HG03521 (cell line): ENCODE measurements around the gene UTP14C.
"Not testable (repeated sequence)": the region's sequence is repeated elsewhere in the genome, so short reads cannot be mapped to it uniquely, and the experiment has no call there.

Experiments
- ATAC-seq: cut with Tn5 transposase; IDR thresholded peaks from one replicate; pipeline ENCODE4 v1.9.1; 2021; ENCODE audit warnings: mild to moderate bottlenecking, moderate library complexity; ENCODE audit not compliant: unreplicated experiment

The UTP14C gene

DNA sequence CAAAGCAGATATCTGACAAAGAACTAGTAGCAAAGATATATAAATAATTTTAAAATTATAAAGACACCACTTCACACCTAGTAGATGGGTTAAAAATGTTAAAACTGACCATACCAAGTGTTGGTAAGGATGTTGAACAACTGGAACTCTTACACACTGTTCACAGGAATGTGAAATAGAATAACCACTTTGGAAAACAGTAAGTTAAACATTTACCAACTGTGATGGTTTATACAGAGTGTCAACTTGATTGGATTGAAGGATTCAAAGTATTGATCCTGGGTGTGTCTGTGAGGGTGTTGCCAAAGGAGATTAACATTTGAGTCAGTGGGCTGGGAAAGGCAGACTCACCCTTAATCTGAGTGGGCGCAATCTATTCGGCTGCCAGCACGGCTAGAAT is 19.2 kb downstream of the UTP14C start:
- ATAC-seq: no peak

DNA sequence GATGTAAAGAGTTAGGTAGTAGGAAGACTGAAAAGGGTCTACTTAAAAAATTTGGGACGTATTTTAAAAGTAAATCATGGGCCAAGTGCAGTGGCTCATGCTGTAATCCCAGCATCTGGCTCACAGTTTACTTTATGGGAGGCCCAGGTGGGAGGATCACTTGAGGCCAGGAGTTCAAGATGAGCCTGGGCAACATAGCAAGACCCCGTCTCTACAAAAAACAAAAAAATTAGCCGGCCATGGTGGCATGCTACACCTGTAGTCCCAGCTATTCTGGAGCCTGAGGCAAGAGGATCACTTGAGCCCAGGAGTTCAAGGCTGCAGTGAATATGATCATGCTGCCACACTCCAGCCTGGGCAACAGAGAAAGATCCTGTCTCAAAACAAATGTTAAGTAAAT is 23.0 kb downstream of the UTP14C start:
- ATAC-seq: no peak

DNA sequence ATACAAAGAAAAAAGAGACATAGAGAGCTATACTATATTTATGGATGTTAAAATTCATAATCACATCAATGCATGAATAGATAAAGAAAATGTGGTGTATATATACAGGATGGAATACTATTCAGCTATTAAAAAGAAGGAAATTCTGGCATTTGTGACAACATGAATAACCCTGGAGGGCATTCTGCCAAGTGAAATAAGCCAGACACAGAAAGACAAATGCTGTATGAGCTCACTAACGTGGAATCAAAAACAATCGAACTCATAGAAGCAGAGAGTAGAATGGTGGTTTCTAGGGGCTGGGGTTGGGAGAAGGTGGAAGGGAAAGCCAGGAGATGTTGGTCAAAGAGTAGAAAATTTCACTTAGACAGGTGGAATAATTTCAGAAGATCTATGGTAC is 24.0 kb downstream of the UTP14C start:
- no peak for ATAC-seq

DNA sequence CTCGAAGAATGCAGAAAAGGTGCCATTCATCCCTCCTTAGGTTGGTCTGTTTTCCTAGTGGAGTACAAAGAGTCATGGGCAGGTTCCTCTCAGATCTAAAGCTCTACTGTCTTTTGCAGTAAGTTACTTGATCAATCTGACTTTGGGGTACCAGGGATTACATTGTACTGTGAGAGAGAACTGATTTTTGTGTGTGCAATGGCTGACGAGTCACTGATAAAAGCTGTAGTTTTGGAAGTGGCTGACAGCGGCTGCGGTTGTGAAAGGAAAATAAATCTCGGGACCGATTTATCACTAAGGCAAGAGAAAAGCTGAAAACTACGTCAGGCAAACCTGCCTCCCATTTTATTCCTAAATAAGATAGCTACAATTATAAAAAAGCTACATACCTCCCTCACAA is 26.9 kb downstream of the UTP14C start:
- no peak for ATAC-seq

DNA sequence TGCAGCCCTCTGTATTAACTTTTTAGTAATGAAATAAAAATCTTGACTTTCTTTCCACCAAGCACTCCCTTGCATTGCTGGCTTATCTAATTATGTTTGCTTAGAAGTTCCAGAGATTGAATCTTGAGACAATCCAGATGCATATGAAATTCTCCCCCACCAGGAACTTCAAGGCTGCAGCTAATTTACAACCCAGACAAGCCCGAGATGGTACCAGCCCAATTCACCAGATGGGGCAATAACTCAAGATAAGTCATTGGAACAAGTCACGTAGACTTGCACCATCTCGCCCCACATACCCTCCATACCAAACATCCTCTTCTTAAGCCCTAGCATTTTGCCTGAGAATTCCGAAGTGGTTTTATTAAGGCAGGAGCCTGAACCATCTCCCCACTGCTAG is 29.0 kb downstream of the UTP14C start:
- no peak for ATAC-seq

DNA sequence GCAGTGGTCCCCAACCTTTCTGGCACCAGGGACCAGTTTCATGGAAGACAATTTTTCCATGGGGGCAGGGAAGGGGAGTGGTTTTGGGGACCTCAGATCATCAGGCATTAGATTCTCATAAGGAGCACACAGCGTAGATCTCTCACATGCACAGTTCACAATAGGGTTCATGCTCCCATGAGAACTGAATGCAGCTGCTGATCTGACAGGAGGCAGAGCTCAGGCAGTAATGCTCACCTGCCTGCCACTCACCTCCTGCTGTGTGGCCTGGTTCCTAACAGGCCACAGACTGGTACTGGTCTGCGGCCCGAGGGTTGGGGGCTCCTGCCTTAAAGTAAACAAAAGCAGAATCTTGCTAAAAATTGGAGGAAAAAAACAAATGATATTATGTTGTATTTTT is 36.6 kb downstream of the UTP14C start:
- not testable (repeated sequence) for ATAC-seq

DNA sequence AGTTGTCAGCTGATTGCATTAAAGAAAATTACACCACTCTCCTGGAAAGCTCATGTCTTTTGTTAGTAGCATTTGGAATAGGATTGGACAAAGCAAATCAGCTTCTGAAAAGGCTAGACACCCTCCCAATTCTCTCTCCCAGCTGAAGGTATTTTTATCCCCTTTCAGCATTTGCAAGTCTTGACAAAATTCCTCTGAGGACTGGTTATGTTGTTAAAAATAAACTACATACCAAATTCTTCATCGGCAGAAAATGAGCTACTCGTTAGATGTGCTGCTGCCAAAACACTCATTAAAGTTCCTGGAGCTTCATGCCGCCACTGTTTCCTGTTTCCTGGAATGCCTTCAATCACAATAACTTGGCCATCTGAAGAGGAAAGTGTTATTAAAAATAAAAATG is 37.1 kb downstream of the UTP14C start:
- ATAC-seq: no peak

DNA sequence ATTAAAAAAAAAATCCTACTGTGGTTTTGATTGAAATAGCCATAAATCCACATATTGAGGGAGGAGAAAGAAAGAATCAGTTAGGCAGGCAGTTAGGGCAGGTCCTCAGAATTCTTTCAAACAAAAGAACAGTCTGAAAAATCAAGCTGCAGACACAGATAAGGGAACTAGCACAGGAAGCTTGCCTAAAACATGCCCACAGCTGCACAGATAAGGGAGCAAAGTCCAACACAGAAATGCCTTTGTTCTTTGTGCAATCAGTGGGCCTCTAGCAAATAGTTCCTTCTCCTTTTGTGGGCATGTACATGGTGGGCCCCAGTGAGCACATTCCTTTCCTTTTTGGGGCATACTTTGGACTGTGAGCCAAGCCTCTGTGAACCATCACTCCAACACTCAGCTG is 42.7 kb downstream of the UTP14C start:
- no peak for ATAC-seq

DNA sequence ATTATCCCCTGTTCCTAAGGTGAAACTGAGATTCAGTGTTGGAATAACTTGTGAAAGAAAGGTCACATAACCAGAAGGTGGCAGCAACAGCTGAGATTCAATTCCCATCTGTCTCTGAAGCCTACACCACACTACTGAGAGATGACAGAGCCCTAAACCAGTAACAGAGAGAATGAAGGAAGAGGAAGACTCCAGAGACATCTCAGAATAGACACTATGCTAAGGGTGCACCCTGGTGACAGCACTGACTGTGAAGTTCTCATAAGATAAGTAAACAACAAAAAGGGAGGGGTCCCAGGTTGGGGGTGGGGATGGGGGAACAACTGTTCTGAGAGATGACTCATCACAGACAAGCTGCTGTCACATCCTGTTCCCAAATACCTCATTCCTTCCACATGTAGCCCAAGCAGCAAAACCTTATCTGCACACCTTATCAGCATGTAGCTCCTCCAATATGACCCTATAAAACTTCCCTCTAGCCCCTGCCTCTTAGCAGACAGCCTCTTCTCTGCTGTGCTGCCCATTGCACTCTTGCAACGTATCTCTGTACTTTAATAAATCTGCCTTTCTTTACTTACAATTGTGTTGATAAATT is 46.5 kb downstream of the UTP14C start:
- no peak for ATAC-seq
